ENCODE results near the gene TRPV3. TPM values are rescaled to one million over a fixed set of nuclear protein-coding genes. Genes with fewer than 3 reads are reported as not detected.

The TRPV3 gene
- total and polyA plus RNA-seq, 9 of the 15 experiments (the other 6 are each of a cell fraction or from before 2014, with no cell fraction given) = 0.03 to 0.42 (median 0.11) TPM; not detected in 1

GRCh38 chr17:3544365-3544764 is 13.2 kb downstream of the TRPV3 start:
- FAIRE-seq = no peak
- ATAC-seq = no peak
- no TSS peak for BruUV-seq (replicated peaks)
- no peak for DNase-seq (ENCODE audit: extremely low read depth in 1 of 4, low spot score in 3 of 4)
- H3K4me3 ChIP-seq = no peak overlapping the region
- H2AFZ ChIP-seq (ENCODE audit: low read depth, low read length) = no peak overlapping the region
- peaks cover 0 to 46% of the 10 kb centered on the region in 2 experiments; a peak in 2 of 5 replicates for H3K27me3 ChIP-seq (ENCODE audit: control insufficient read depth in 2 of 2, insufficient read depth in 2 of 2, low read length in 2 of 2)
- intact Hi-C loops (cut with micrococcal nuclease) (no loop called here), in situ Hi-C loops (cut with MboI) (no loop called here)
- no peaks in the 10 kb centered on the region for H3K36me3 ChIP-seq (ENCODE audit: control insufficient read depth, insufficient read depth, low read length)
- no peaks in the 10 kb centered on the region; a peak in 1 of 5 replicates for H3K4me1 ChIP-seq (replicated peaks in 1 of 2; ENCODE audit: control insufficient read depth in 2 of 2, insufficient read depth in 2 of 2, low read length in 2 of 2)
- WGBS (ENCODE audit: insufficient coverage, low coverage, missing lambda C conversion rate) = 2% methylated on average over 5 of the region's 5 CpGs
- no peaks in the 10 kb centered on the region for H3K79me2 ChIP-seq (ENCODE audit: control insufficient read depth, insufficient read depth, low read length)
- H3K9ac ChIP-seq (ENCODE audit: insufficient read depth in 1 of 2, low read depth in 2 of 2, low read length in 2 of 2) = no peak overlapping the region
- TF ChIP-seq ZNF239 (CRISPR knock-in tag; IDR thresholded peaks at IDR 0.05) (no peak), ZNF583 (CRISPR knock-in tag; IDR thresholded peaks at IDR 0.05) (no peak)
- no peaks in the 10 kb centered on the region for H3K9me1 ChIP-seq (ENCODE audit: control insufficient read depth, insufficient read depth, low read length)
- H3K9me3 ChIP-seq (replicated peaks; ENCODE audit: control insufficient read depth, insufficient read depth, low read depth, low read length) = no peaks in the 10 kb centered on the region
- no peak overlapping the region for H3K27ac ChIP-seq (ENCODE audit: extremely low read depth, low read depth, low read length)
- ChIA-PET CTCF (ENCODE audit: low intra/inter-chr PET ratio) (no interaction called here), POLR2A (no interaction called here)
- no peak overlapping the region for H3K4me2 ChIP-seq (ENCODE audit: insufficient read depth, low read length)
- no peaks in the 10 kb centered on the region; the same call in 1 of the 2 replicates for H4K20me1 ChIP-seq (replicated peaks; ENCODE audit: control insufficient read depth, insufficient read depth, low read length)

- POLR2A ChIA-PET = no interaction called here
- H2AFZ ChIP-seq (ENCODE audit: low read depth, low read length) = no peak overlapping the region
- no peaks in the 10 kb centered on the region; a peak in 1 of 5 replicates for H3K4me1 ChIP-seq (replicated peaks in 1 of 2; ENCODE audit: control insufficient read depth in 2 of 2, insufficient read depth in 2 of 2, low read length in 2 of 2)
- in situ Hi-C loops (cut with MboI) = no loop called here
- no TSS peak for BruUV-seq (replicated peaks)
- peaks cover 0 to 46% of the 10 kb centered on the region in 2 experiments; a peak in 2 of 5 replicates for H3K27me3 ChIP-seq (ENCODE audit: control insufficient read depth in 2 of 2, insufficient read depth in 2 of 2, low read length in 2 of 2)
- no peaks in the 10 kb centered on the region; the same call in 1 of the 2 replicates for H4K20me1 ChIP-seq (replicated peaks; ENCODE audit: control insufficient read depth, insufficient read depth, low read length)
- no peaks in the 10 kb centered on the region for H3K36me3 ChIP-seq (ENCODE audit: control insufficient read depth, insufficient read depth, low read length)
- WGBS (ENCODE audit: insufficient coverage, low coverage, missing lambda C conversion rate) = 1% methylated on average over 10 of the region's 10 CpGs
- no peak for DNase-seq (ENCODE audit: extremely low read depth in 1 of 4, low spot score in 3 of 4)
- no peak for FAIRE-seq
- no peaks in the 10 kb centered on the region for H3K9me3 ChIP-seq (replicated peaks; ENCODE audit: control insufficient read depth, insufficient read depth, low read depth, low read length)
- no peaks in the 10 kb centered on the region for H3K79me2 ChIP-seq (ENCODE audit: control insufficient read depth, insufficient read depth, low read length)
- no peak overlapping the region for H3K9ac ChIP-seq (ENCODE audit: insufficient read depth in 1 of 2, low read depth in 2 of 2, low read length in 2 of 2)
- TF ChIP-seq KHSRP (IDR thresholded peaks at IDR 0.05) (no peak), ID3 (CRISPR knock-in tag; IDR thresholded peaks at IDR 0.05) (no peak), ID3 (tag; IDR thresholded peaks at IDR 0.05) (no peak), PHF8 (IDR thresholded peaks at IDR 0.05; ENCODE audit: borderline replicate concordance, low read length) (no peak), GATAD2B (IDR thresholded peaks at IDR 0.05; ENCODE audit: borderline replicate concordance) (no peak), ZNF274 (IDR thresholded peaks at IDR 0.05; ENCODE audit: borderline replicate concordance, low read depth, low read length) (no peak)
- TF ChIP-seq, protein P1, sequence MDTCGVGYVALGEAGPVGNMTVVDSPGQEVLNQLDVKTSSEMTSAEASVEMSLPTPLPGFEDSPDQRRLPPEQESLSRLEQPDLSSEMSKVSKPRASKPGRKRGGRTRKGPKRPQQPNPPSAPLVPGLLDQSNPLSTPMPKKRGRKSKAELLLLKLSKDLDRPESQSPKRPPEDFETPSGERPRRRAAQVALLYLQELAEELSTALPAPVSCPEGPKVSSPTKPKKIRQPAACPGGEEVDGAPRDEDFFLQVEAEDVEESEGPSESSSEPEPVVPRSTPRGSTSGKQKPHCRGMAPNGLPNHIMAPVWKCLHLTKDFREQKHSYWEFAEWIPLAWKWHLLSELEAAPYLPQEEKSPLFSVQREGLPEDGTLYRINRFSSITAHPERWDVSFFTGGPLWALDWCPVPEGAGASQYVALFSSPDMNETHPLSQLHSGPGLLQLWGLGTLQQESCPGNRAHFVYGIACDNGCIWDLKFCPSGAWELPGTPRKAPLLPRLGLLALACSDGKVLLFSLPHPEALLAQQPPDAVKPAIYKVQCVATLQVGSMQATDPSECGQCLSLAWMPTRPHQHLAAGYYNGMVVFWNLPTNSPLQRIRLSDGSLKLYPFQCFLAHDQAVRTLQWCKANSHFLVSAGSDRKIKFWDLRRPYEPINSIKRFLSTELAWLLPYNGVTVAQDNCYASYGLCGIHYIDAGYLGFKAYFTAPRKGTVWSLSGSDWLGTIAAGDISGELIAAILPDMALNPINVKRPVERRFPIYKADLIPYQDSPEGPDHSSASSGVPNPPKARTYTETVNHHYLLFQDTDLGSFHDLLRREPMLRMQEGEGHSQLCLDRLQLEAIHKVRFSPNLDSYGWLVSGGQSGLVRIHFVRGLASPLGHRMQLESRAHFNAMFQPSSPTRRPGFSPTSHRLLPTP (IDR thresholded peaks at IDR 0.05; ENCODE audit: borderline replicate concordance, extremely low read depth, insufficient read length) = no peak
- TF ChIP-seq, protein P2, sequence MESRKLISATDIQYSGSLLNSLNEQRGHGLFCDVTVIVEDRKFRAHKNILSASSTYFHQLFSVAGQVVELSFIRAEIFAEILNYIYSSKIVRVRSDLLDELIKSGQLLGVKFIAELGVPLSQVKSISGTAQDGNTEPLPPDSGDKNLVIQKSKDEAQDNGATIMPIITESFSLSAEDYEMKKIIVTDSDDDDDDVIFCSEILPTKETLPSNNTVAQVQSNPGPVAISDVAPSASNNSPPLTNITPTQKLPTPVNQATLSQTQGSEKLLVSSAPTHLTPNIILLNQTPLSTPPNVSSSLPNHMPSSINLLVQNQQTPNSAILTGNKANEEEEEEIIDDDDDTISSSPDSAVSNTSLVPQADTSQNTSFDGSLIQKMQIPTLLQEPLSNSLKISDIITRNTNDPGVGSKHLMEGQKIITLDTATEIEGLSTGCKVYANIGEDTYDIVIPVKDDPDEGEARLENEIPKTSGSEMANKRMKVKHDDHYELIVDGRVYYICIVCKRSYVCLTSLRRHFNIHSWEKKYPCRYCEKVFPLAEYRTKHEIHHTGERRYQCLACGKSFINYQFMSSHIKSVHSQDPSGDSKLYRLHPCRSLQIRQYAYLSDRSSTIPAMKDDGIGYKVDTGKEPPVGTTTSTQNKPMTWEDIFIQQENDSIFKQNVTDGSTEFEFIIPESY (CRISPR knock-in tag; IDR thresholded peaks at IDR 0.05) = no peak
- no peak for ATAC-seq
- H3K4me2 ChIP-seq (ENCODE audit: insufficient read depth, low read length) = no peak overlapping the region
- H3K27ac ChIP-seq (ENCODE audit: extremely low read depth, low read depth, low read length) = no peak overlapping the region
- H3K4me3 ChIP-seq = no peak overlapping the region
- intact Hi-C loops (cut with micrococcal nuclease) = no loop called here
- CTCF ChIA-PET (ENCODE audit: low intra/inter-chr PET ratio) = no interaction called here
- H3K9me1 ChIP-seq (ENCODE audit: control insufficient read depth, insufficient read depth, low read length) = no peaks in the 10 kb centered on the region
Observed at GRCh38 chr17:3543453-3543852, 14.2 kb downstream of the TRPV3 start.
